Stomach (tissue), 19 donors: ENCODE measurements around the gene PROB1. TPM values are rescaled to one million over a fixed set of nuclear protein-coding genes. Genes with fewer than 3 reads are reported as not detected.
"Not testable (repeated sequence)": the region's sequence is repeated elsewhere in the genome, so short reads cannot be mapped to it uniquely, and the experiment has no call there.

Experiments used
- DNase-seq, 2 donors: peaks; one replicate each; pipeline versions ENCODE4 v3.0.0 to v3.0.0-alpha.2; 2013 to 2019
- H3K27ac ChIP-seq, 5 donors: fragments of 200-600 bp in 4 of 5; sonication (generic) in 4 of 5; one replicate each; pipeline ENCODE4 v1.5.1; 2013 to 2019; ENCODE audit warnings: mild to moderate bottlenecking in 1 of 5, moderate library complexity in 1 of 5
- H3K27me3 ChIP-seq, 3 donors: fragments of 200-600 bp; sonication (generic); one replicate each; pipeline ENCODE4 v1.5.1; 2017 to 2019; ENCODE audit warnings: mixed run types in 1 of 3
- H3K36me3 ChIP-seq, 4 donors: fragments of 200-600 bp; sonication (generic); 1 replicate in 3 of 4; 2 replicates in 1 of 4; pipeline ENCODE4 v1.5.1; 2016 to 2019
- H3K4me1 ChIP-seq, 4 donors: fragments of 200-600 bp; sonication (generic); one replicate each; pipeline ENCODE4 v1.5.1; 2016 to 2019
- H3K4me3 ChIP-seq, 4 donors: fragments of 200-600 bp; sonication (generic) in 3 of 4; one replicate each; pipeline ENCODE4 v1.5.1; 2016 to 2019; ENCODE audit warnings: mild to moderate bottlenecking in 1 of 4
- H3K9me3 ChIP-seq, 4 donors: fragments of 200-600 bp; sonication (generic); one replicate each; pipeline ENCODE4 v1.5.1; 2016 to 2019
- CTCF ChIP-seq, 7 experiments: fragments of 450-650 bp in 4 of 7; fragments of 200-600 bp in 3 of 7; sonication (generic) in 3 of 7; IDR thresholded peaks; one replicate each; pipeline ENCODE4 v1.5.1; 2016 to 2019; ENCODE audit warnings: antibody characterized with exemption in 7 of 7, control low read depth in 2 of 7, mild to moderate bottlenecking in 1 of 7
- EP300 ChIP-seq: sonication (generic); formaldehyde crosslinking; IDR thresholded peaks from one replicate; pipeline ENCODE4 v1.6.1; 2017; ENCODE audit warnings: antibody characterized with exemption
- POLR2A ChIP-seq, 4 donors: fragments of 450-650 bp; IDR thresholded peaks; one replicate each; pipeline ENCODE4 v1.6.1; 2016; ENCODE audit warnings: antibody characterized with exemption in 4 of 4, control low read depth in 2 of 4, mild to moderate bottlenecking in 1 of 4, moderate library complexity in 1 of 4
- POLR2AphosphoS5 ChIP-seq, 3 donors: sonication (generic); formaldehyde crosslinking; IDR thresholded peaks; one replicate each; pipeline ENCODE4 v1.6.1; 2016; ENCODE audit warnings: antibody characterized with exemption in 3 of 3
- WGBS, 5 donors: extraction: QIAGEN DNeasy Blood & Tissue Kit in 3 of 5; methylation state at CpG; one replicate each; pipeline versions ENCODE4 v1.1.5 to v1.1.7; 2013 to 2018; 5-methylcytosine and 5-hydroxymethylcytosine counted together
- intact Hi-C: fragments of 100-400 bp; cut with DNase I; formaldehyde crosslinking; loops from one replicate; pipeline ENCODE4 v1.15.1; 2023; ENCODE audit warnings: low total_unique reads
- long read RNA-seq, 10 donors: transcript quantifications; one replicate each; lab custom pipeline, GENCODE V29; 2026
- polyA plus RNA-seq, 3 donors: library from polyadenylated mRNA; stranded (reverse); fragments of 200-250 nt; gene quantifications; one replicate each; pipeline ENCODE4 v1.2.3, GENCODE V29; 2013
- total RNA-seq, 5 donors: library from RNA; depleted of rRNA; stranded (reverse); fragments of >200 nt; gene quantifications; one replicate each; pipeline versions ENCODE4 v1.1.0 to v1.2.3, GENCODE V29; 2014 to 2016
- donor health status: healthy with polysubstance abuse.
- donor health status: Bipolar disorder and iron deficiency.
- donor health status: healthy.

The PROB1 gene
- total RNA-seq (under 1 TPM in 2 of 5 donors, not detected in 3; 0.73 to 0.89 TPM), polyA plus RNA-seq (under 1 TPM; 0.55 to 0.76 (median 0.56) TPM)
- long read RNA-seq, donor 1: 0 reads
- long read RNA-seq, donor 2, full-length matches to known transcripts: 4 of 4 reads
- long read RNA-seq, donor 2, partial matches to known transcripts: 0 of 4 reads
- long read RNA-seq, donor 2, other reads (novel, unspliced or antisense): 0 of 4 reads
- long read RNA-seq, donor 3, full-length matches to known transcripts: 5 of 5 reads
- long read RNA-seq, donor 3, partial matches to known transcripts: 0 of 5 reads
- long read RNA-seq, donor 3, other reads (novel, unspliced or antisense): 0 of 5 reads
- long read RNA-seq, donor 4: 0 reads
- long read RNA-seq, donor 5, full-length matches to known transcripts: 4 of 4 reads
- long read RNA-seq, donor 5, partial matches to known transcripts: 0 of 4 reads
- long read RNA-seq, donor 5, other reads (novel, unspliced or antisense): 0 of 4 reads
- long read RNA-seq, donor 6, full-length matches to known transcripts: 8 of 8 reads
- long read RNA-seq, donor 6, partial matches to known transcripts: 0 of 8 reads
- long read RNA-seq, donor 6, other reads (novel, unspliced or antisense): 0 of 8 reads
- long read RNA-seq, donor 7, full-length matches to known transcripts: 4 of 4 reads
- long read RNA-seq, donor 7, partial matches to known transcripts: 0 of 4 reads
- long read RNA-seq, donor 7, other reads (novel, unspliced or antisense): 0 of 4 reads
- long read RNA-seq, donor 8, full-length matches to known transcripts: 2 of 2 reads
- long read RNA-seq, donor 8, partial matches to known transcripts: 0 of 2 reads
- long read RNA-seq, donor 8, other reads (novel, unspliced or antisense): 0 of 2 reads
- long read RNA-seq, donor 9, full-length matches to known transcripts: 5 of 5 reads
- long read RNA-seq, donor 9, partial matches to known transcripts: 0 of 5 reads
- long read RNA-seq, donor 9, other reads (novel, unspliced or antisense): 0 of 5 reads
- long read RNA-seq, donor 10, full-length matches to known transcripts: 1 of 1 reads
- long read RNA-seq, donor 10, partial matches to known transcripts: 0 of 1 reads
- long read RNA-seq, donor 10, other reads (novel, unspliced or antisense): 0 of 1 reads

- TF ChIP-seq EP300 (no peak), POLR2AphosphoS5 (IDR thresholded peaks at IDR 0.05) (peak in 1 of 3 donors; percentile 18)
- intact Hi-C loops: no loop called here
- H3K36me3 ChIP-seq: peaks cover 0 to 2% (median 0%) of the 10 kb centered on the region in 4 donors
- H3K4me3 ChIP-seq: peak within 1 kb of the TSS; percentile 39 to 62 (median 51)
- H3K27me3 ChIP-seq: peaks cover 0 to 42% (median 0%) of the 10 kb centered on the region in 3 donors
- peak in 1 of 2 donors; percentile 51 for DNase-seq
- no peaks in the 10 kb centered on the region for H3K9me3 ChIP-seq
- peak within 1 kb of the TSS in 3 of 5 donors; percentile 34 to 71 (median 58) for H3K27ac ChIP-seq
- peaks cover 19 to 50% (median 48%) of the 10 kb centered on the region in 4 donors for H3K4me1 ChIP-seq
- WGBS, 5 donors: 52 to 70% (median 67%) methylated on average over 17 to 76 of the region's 76 CpGs
Measured at GRCh38 chr5:139394654-139395566, at the start of gene PROB1. PROB1 (minus strand) TSS chr5:139395104; CDS start chr5:139395081, 23 bp downstream.

- 55 to 74% (median 68%) methylated on average over 4 of the region's 4 CpGs for WGBS, 5 donors
- no peak for TF ChIP-seq EP300
- no peak for TF ChIP-seq CTCF (IDR thresholded peaks at IDR 0.05)
- TF ChIP-seq POLR2AphosphoS5 (IDR thresholded peaks at IDR 0.05): no peak
- TF ChIP-seq POLR2A (IDR thresholded peaks at IDR 0.05): no peak
- intact Hi-C loops: no loop called here
- Histone ChIP-seq H3K4me1 (peaks cover 0 to 8% (median 7%) of the 10 kb centered on the region in 4 donors), H3K4me3 (no peak overlapping the region), H3K36me3 (no peaks in the 10 kb centered on the region), H3K27me3 (no peaks in the 10 kb centered on the region), H3K9me3 (no peaks in the 10 kb centered on the region), H3K27ac (no peak overlapping the region)
- peak in 1 of 2 donors; percentile 24 for DNase-seq
Measured at GRCh38 chr5:139443831-139444453, 49.0 kb upstream of the PROB1 start.

GRCh38 chr5:139440416-139440815, 45.5 kb upstream of the PROB1 start:
- Histone ChIP-seq H3K27ac (peak overlapping the region in 1 of 5 donors; percentile 98), H3K4me1 (peaks cover 4 to 17% (median 14%) of the 10 kb centered on the region in 4 donors)
- intact Hi-C loops, H3K9me3 ChIP-seq, H3K4me3 ChIP-seq, H3K27me3 ChIP-seq, DNase-seq, H3K36me3 ChIP-seq: not testable (repeated sequence)
- WGBS, 5 donors: 96 to 98% (median 97%) methylated on average over 13 to 17 of the region's 17 CpGs

GRCh38 chr5:139439013-139439903, 44.4 kb upstream of the PROB1 start, which contains the start of gene DNAJC18:
DNAJC18 (minus strand) TSS chr5:139439525; CDS start chr5:139439445, 80 bp downstream.
- Histone ChIP-seq H3K4me1 (peaks cover 4 to 17% (median 14%) of the 10 kb centered on the region in 4 donors), H3K36me3 (peaks cover 0 to 17% (median 5%) of the 10 kb centered on the region in 4 donors), H3K4me3 (peak within 1 kb of the TSS; percentile 68 to 85 (median 78)), H3K9me3 (no peaks in the 10 kb centered on the region), H3K27ac (peak within 1 kb of the TSS; percentile 80 to 98 (median 96)), H3K27me3 (no peaks in the 10 kb centered on the region)
- TF ChIP-seq POLR2AphosphoS5 (IDR thresholded peaks at IDR 0.05) (peak; percentile 33 to 88 (median 73)), CTCF (IDR thresholded peaks at IDR 0.05) (no peak)
- WGBS, 5 donors: 0 to 4% (median 3%) methylated on average over 14 to 49 of the region's 49 CpGs
- peak; percentile 93 to 97 for DNase-seq
- intact Hi-C loops: no loop called here
